Urothelium cell line (cell line): Measurements from ENCODE around the gene CCL15.
"Not testable (repeated sequence)": the region's sequence is repeated elsewhere in the genome, so short reads cannot be mapped to it uniquely, and the experiment has no call there.

Source experiments
- DNase-seq: peaks from one replicate; pipeline ENCODE4 v3.0.0; 2011; ENCODE audit warnings: low spot score, mixed read lengths
- FAIRE-seq: peaks from 2 replicates; lab custom pipeline; 2011; peaks lifted over from hg19 to GRCh38; lab: Jason Lieb, UNC

Gene CCL15

GRCh38 chr17:35995346-35995745 lies 6.0 kb downstream of the CCL15 start:
- not testable (repeated sequence) for FAIRE-seq, DNase-seq

- no peak for FAIRE-seq
- DNase-seq, result no peak
These were observed 10.3 kb downstream of the CCL15 start for GRCh38 chr17:35991075-35991474.

DNA sequence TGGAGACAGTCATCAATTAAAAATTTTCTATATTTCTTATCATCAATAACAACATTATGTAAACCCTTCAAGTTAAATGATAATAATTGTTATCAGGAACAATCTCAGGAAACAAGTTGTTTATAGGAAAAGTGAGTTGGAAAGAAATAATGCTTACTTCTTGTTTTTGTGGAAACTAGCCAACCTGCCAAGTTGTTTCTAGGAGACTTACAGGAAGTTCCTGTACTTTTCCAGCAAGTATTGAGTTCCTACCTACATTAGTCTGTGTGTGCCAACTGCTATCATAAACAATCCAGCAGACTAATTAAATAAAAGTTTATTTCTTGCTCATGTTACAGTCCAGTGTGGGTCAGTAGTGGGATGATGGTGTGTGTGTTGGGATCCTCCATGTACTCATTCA lies 13.2 kb downstream of the CCL15 start:
- DNase-seq (no peak), FAIRE-seq (no peak)

DNA sequence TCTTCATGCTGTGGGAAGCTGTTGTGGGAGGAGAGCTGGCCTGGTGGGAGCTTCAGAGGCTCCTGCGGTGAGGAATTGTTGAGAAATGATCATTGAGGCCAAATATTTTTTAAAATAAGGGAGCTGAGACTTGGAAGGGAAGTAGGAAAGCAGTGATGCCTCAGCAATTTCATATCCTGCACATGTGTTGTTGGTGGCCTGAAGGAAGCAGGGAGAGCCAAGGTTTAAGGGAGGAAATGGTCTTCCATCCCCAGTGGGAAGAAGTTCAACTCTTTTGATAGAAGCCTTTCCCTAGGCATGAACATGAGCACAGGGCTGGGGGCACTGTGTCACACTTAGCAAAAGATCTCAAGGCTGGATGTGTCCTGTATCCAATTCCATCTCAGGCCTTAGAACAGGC lies 14.7 kb downstream of the CCL15 start, which contains the start of gene CCL14:
TSS of gene CCL14 (minus strand) at position 87 of the 400 bp plus-strand sequence. CDS start at position 7, 80 bp downstream.
- FAIRE-seq, result no peak
- DNase-seq, result no peak

DNA sequence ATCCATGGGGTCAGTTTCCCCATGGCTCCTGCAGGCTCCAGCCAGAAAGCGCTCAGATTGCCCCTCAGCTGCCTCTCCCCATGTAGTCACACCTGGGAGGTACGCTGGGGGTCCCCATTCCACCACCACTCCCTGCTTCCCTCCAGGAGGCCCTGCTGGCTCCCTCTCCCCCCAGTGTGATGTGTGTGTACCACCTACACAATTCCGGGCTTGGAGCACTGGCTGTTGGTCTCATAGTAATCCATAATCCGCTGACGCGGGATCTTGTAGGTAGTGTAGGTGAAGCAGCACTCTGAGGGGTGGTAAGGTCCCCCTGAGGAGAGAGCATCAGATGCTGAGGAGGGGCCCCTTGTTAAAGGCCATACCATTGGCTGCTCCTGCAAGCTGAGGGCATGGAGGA lies 17.2 kb downstream of the CCL15 start:
- FAIRE-seq (no peak), DNase-seq (no peak)

DNA sequence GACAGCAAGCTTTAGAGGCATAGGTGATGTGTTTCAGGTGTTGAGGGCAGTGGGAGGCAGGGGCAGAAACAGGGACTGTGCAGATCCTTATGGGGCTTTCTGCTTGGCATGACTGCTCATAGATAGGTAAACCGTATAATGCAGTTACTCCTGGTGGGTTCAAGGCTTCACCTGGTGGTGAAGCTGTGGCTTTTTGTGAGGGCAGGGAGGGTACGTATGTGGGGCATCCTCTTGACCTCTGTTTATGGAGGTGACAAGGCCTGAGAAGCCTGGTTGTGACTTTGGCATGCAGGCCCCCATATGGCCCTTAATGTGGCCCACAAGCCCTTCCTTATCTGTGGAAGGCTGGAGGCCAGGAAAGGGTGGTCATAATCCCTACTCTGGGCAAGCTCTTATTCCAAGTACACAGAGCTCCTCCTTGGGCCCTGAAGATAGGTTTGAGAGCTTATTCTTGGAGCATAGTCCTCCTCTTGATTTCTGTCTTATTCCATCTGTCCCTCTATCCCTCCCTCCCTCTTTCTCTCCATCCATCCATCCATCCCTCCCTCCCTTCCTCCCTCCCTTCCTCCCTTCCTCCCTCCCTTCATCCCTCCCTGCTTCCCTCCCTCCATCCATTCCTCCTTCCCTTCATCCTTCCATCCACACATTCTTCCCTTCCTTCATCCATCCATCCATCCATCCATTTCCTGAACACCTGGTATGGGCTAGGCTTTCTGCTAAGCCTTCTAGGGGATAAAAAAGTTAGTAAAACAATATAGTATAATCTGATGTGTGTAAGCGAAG lies 18.8 kb downstream of the CCL15 start:
- DNase-seq (no peak), FAIRE-seq (no peak)

GRCh38 chr17:35981908-35982330 lies 19.4 kb downstream of the CCL15 start:
- no peak for DNase-seq

DNA sequence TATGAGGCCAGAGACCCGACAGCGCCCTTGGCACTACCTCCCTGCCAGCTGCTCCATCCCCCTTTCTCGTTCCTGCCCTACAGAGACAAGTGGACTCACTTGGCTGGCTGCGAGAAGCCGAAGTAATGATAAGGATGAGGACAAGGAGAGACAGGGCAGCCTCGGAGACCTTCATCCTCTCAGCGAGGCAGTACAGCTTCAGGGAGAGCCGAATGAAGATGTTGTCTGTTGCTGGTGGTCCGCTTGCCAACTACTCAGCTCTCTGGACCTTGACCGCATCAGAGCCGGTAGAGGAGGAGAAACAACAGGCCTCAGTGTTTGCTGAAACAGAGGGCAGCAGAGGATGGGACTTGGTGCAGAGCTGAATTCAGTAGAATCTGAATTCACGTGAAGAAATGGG lies 20.1 kb downstream of the CCL15 start, which contains the start of gene CCL16:
TSS of gene CCL16 (minus strand) at position 252 of the 400 bp plus-strand sequence. CDS start at position 175, 77 bp downstream.
- DNase-seq (no peak), FAIRE-seq (no peak)

More at GRCh38 chr17:35981908-35982330, 19.4 kb downstream of the CCL15 start:
- no peak for FAIRE-seq

DNA sequence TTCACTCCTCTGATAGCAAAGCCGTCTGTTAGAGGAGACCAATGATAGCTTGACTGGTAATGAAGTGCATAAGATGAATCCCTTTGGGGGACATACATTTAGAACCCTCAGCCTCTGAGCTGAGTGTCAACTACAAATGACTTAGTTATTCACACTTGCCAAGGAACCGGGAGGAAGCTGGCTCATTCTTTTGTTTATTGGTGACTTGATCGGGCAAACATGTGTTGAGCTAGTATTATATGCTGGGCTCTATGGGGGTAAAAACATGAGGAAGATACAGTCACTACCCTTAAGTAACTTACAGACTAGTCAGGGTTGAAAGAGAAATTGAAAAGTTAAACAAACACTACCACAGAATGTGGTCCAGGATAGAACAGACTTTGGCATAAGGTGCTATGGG lies 23.0 kb downstream of the CCL15 start:
- no peak for FAIRE-seq
- DNase-seq, result no peak

- DNase-seq (no peak), FAIRE-seq (no peak)
These were observed 23.8 kb downstream of the CCL15 start for GRCh38 chr17:35977509-35977908.

DNA sequence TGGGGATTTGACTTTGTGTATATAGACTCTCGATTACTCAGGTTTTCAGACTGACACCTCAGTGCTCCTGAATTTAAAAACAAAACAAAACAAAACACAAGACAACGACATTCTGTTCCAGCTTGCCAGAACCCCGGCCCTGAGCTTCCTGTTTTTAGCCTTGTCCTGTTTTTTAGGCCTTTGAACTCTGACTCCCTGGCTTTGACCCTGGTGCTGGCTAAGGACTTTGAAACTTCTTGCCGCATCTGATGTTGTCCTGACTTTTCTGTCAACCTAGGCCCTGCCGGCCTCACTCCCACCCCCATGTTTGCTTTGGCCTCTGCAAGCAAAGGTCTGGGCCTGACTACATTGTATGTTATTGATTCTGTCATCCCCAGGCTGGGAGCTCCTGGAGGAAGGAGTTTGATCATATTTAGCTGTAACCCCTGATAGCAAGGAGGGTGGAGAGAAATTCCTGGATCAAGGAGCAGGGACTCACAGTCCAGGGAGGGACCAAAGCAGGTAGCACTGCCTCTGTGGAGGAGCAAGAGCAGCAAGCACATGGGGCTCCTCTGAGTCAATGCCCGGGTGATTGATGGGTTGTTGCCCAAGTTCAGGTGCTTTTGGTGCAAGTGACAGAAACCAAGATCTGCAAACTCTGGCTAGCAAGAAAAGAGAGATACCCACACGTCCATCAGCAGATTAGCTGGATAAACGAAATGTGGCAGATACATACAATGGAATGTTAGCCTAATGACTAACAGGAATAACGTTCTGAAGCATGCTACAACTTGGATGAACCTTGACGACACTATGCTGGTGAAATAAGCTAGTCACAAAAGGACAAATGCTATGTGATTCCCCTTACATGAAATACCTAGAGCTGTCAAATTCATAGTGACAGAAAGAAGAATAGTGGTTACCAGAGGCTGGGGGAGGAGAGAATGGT lies 27.8 kb downstream of the CCL15 start:
- FAIRE-seq (no peak), DNase-seq (no peak)

DNA sequence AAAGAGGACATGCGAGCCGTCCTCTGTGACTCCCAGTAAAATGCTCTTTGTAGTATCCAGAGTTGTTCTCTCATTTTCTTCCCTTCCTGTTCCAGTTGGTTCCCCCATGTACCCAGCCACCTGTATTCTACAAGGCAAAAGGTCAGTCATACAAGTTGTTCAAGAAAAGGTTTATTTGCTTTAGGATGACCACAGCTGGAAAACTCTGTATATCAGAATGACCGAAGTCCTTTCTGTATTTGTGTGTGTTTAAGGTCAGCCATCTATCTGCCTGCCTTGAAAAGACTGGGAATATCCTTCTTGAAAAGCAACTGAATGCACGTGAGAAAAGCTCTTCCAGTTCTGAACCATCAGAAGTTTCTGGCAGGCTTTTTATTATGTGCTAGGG lies 28.4 kb downstream of the CCL15 start:
- FAIRE-seq, result no peak
- DNase-seq, result no peak

DNA sequence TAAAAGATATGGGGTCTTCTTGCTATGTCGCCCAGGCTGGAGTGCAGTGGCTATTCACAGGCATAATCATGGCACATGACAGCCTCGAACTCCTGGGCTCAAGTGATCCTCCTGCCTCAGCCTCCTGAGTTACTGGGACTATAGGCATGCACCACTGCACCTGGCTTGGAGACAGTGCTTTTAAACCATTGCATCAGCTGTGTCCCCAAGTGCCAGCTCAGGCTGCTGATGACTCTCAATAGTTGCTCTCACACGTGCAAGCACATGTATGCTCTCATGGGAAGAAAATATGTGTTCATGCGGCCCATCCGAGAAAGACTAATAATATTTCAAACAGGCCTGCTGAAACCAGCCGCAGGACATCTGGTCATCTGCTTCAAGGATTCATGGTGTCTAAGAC lies 28.8 kb downstream of the CCL15 start:
- no peak for DNase-seq
- no peak for FAIRE-seq

DNA sequence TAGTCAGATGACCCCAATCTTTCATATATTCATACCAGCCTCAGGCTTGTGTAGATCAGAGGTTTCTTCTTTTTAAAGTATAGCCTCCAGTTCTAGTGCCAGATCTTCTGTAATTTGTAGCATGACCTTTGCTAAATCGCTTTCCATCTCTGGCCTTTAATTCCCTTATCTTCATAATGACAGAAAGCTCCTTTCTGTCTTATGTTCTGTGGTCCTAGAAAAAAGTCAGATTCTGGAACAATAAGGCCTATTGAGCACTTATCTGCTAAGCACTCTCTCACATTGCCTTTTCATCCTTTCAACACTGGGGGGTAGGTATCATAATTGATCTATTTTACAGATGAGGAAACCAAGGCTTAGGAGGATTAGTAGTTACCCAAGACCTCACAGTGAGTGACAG lies 29.3 kb downstream of the CCL15 start:
- no peak for FAIRE-seq
- DNase-seq, result no peak

- DNase-seq, result peak; percentile 74
These were observed 31.6 kb downstream of the CCL15 start for GRCh38 chr17:35969558-35970380.

DNA sequence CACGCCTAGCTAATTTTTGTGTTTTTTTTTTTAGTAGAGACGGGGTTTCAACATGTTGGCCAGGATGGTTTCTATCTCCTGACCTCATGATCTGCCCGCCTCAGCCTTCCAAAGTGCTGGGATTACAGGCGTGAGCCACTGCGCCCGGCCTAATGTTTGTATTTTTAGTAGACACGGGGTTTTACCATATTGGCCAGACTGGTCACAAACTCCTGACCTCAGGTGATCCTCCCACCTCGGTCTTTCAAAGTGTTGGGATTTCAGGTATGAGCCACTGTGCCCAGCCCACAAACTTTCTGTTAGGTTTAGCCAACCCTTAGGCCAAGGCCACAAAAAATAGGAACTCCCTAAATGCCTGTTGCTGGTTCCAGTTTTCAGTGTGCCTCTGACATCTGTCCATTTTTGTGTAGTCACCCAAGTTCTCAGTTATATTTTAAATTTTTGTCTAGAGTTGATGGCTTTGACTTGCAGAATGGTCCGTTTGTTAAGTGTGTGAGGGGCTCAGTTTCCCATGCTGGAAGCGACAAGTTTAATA lies 32.8 kb downstream of the CCL15 start:
- DNase-seq, result no peak

More at GRCh38 chr17:35969558-35970380, 31.6 kb downstream of the CCL15 start:
- no peak for FAIRE-seq

GRCh38 chr17:35965272-35965671 lies 36.1 kb downstream of the CCL15 start:
- FAIRE-seq, result no peak
- no peak for DNase-seq

More for the DNA sequence above, 32.8 kb downstream of the CCL15 start:
- no peak for FAIRE-seq

DNA sequence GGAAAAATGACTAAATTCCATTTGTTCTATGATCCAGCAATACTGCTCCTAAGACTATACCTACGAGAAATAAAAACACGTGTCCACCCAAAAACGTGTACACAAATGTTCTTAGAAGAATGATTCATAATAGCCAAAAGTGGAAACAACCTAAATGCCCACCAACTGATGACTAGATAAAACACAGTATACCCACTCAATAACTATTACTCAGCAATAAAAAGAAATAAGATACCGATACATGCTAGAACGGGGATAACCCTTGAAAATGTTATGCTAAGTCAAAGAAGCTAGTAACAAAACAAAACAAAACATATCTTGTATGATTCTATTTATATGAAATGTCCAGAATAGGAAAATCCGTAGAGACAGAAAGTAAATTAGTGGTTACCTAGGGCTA lies 37.7 kb downstream of the CCL15 start:
- DNase-seq (no peak), FAIRE-seq (no peak)

DNA sequence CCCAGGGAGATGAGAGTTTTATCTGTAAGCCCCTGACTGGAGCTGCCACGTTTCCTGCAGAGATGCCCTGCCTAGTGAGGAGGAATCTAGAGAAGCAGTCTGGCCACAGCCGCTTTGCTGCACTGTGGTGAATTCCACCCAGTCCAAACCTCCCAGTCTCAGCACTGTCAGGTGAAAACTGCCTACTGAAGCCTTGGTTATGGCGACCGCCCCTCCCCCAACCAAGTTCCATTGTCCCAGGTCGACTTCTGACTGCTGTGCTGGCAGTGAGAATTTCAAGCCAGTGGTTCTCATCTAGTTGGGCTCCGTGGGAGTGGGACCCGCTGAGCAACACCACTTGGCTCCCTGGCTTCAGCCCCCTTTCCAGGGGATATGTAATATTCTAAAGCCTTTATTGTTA lies 47.6 kb downstream of the CCL15 start:
- FAIRE-seq (no peak), DNase-seq (no peak)

DNA sequence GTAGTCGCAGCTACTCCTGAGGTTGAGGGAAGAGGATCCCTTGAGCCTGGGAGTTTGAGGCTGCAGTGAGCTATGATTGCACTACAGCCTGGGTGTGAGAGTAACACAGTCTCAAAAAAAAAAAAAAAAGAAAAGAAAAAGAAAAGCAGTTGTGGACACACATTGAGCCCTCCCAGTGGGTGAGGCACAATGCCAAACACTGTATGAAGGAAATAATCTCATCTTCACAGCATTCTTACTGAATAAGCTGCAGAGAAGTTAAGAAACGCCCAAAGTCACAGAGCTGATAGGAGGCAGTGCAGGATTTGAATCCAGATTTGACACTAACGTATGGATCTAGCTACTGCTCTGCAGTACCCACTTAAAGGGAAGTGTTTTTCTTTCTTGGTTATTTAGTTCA lies 52.0 kb downstream of the CCL15 start:
- FAIRE-seq, result no peak
- no peak for DNase-seq
